Glutamatergic neuron (in vitro differentiated cells): Measurements from ENCODE around the gene B4GALT2. TPM values are rescaled to one million over a fixed set of nuclear protein-coding genes. Genes with fewer than 3 reads are reported as not detected.

Experiments used
- DNase-seq: peaks from one replicate; pipeline ENCODE4 v3.0.0; 2022
- H3K27ac Mint-ChIP-seq: one replicate; pipeline ENCODE4 v1.8.0; 2020; ENCODE audit warnings: mild to moderate bottlenecking, mixed read lengths, inconsistent platforms; ENCODE audit not compliant: unreplicated experiment
- H3K27me3 Mint-ChIP-seq: one replicate; pipeline ENCODE4 v1.8.0; 2020; ENCODE audit warnings: mild to moderate bottlenecking, moderate library complexity, mixed read lengths, inconsistent platforms; ENCODE audit not compliant: unreplicated experiment
- H3K36me3 Mint-ChIP-seq: one replicate; pipeline ENCODE4 v1.8.0; 2020; ENCODE audit warnings: mild to moderate bottlenecking, mixed read lengths, inconsistent platforms; ENCODE audit not compliant: unreplicated experiment
- H3K4me1 Mint-ChIP-seq: one replicate; pipeline ENCODE4 v1.8.0; 2020; ENCODE audit warnings: mild to moderate bottlenecking, low read depth, mixed read lengths, inconsistent platforms; ENCODE audit not compliant: unreplicated experiment
- H3K4me3 Mint-ChIP-seq: one replicate; pipeline ENCODE4 v1.8.0; 2020; ENCODE audit warnings: mild to moderate bottlenecking, mixed read lengths, inconsistent platforms; ENCODE audit not compliant: unreplicated experiment
- H3K9me3 Mint-ChIP-seq: one replicate; pipeline ENCODE4 v1.8.0; 2020; ENCODE audit warnings: mild to moderate bottlenecking, moderate library complexity, mixed read lengths, inconsistent platforms; ENCODE audit not compliant: unreplicated experiment
- total RNA-seq: library from RNA; stranded (reverse); fragmentation: NEBNext Ultra II Directional; extraction: Animal tissue kit (Norgen Biotek cat#: 25700); gene quantifications from one replicate; pipeline ENCODE4 v1.2.1, GENCODE V29; 2021; ENCODE audit not compliant: unreplicated experiment
- TF ChIP-seq, protein P1 (sequence below): fragments of 200-600 bp; sonication (generic); IDR thresholded peaks from one replicate; pipeline ENCODE4 v1.5.0; 2021; ENCODE audit not compliant: partially characterized antibody, unreplicated experiment

The B4GALT2 gene
- total RNA-seq, 1 donor from 2014 or later: 45.7 TPM

DNA sequence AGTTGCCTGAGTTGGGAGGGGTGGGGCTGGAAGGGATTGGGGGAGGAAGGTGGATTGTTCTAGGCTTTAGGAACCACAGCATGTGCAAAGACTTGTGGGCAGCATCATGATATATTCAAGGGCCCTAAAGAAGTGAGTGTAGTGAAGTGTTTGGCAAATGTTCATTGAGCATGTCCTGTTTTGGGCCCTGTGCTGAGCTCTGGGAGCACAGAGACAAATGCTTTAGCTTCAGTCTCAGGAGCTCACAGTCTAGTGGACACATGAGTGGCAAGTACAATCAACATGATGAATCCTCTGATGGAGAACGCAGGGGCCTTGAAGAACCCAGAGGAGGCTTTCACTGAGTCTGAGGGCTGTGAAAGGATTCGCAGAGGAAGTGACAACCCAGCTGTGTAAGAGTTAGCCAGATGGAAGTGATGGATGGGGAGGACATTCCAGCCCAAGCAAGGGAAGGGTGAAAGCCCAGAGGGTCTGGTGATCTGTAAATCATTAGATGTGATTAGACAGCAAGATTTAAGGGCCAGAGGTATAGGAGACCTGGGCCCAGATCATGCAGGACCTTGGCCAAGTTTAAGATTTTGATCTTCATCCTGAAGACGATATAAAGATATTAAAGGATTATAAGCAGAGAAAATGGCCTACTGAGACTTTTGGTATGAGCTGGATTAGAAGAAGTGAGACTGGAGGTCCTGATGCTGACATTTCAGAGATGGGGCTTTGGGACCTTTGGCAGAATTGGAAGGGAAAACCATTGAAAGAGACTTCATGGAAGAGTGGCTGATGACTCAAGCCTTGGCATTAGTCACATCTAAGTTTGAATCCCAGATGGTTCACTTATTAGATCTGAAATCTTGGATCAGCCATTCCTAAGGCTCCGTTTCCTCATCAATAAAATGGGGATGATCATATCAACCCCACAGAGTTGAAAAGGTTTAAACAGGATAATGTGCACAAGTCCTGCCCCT lies 27.7 kb upstream of the B4GALT2 start:
- Mint-ChIP-seq H3K27ac (no peak overlapping the region), H3K9me3 (peaks cover 4% of the 10 kb centered on the region), H3K4me3 (no peak overlapping the region), H3K36me3 (peaks cover 7% of the 10 kb centered on the region), H3K27me3 (peaks cover 1% of the 10 kb centered on the region), H3K4me1 (peaks cover 11% of the 10 kb centered on the region)
- TF ChIP-seq, protein P1, sequence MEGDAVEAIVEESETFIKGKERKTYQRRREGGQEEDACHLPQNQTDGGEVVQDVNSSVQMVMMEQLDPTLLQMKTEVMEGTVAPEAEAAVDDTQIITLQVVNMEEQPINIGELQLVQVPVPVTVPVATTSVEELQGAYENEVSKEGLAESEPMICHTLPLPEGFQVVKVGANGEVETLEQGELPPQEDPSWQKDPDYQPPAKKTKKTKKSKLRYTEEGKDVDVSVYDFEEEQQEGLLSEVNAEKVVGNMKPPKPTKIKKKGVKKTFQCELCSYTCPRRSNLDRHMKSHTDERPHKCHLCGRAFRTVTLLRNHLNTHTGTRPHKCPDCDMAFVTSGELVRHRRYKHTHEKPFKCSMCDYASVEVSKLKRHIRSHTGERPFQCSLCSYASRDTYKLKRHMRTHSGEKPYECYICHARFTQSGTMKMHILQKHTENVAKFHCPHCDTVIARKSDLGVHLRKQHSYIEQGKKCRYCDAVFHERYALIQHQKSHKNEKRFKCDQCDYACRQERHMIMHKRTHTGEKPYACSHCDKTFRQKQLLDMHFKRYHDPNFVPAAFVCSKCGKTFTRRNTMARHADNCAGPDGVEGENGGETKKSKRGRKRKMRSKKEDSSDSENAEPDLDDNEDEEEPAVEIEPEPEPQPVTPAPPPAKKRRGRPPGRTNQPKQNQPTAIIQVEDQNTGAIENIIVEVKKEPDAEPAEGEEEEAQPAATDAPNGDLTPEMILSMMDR: no peak
- DNase-seq: no peak

GRCh38 chr1:43952731-43953346 lies 26.2 kb upstream of the B4GALT2 start:
- Mint-ChIP-seq H3K27ac (no peak overlapping the region), H3K4me1 (peaks cover 9% of the 10 kb centered on the region), H3K36me3 (peaks cover 7% of the 10 kb centered on the region), H3K9me3 (peaks cover 4% of the 10 kb centered on the region), H3K27me3 (peaks cover 3% of the 10 kb centered on the region), H3K4me3 (peak overlapping the region; percentile 34)
- TF ChIP-seq, protein P1: no peak
- no peak for DNase-seq

DNA sequence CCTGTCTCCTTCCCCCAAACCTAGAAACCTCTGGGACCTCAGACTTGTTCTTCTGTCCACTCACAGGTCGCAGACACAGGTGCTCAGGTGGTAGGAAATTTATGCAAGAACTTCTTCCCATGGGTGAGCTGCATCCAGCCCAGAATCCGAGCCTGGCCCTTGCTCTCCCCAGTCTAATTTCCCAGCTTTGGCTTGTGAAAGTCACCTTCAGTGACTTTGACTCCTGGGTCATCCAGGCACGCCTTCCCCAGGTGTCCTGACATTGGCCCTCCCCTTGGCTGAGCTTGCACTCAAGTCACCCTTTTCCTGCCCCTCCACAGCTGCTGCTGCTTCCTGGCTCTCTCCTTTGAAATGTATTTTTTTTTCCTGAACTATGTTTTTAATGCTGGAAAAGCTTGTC lies 25.6 kb upstream of the B4GALT2 start:
- TF ChIP-seq, protein P1: no peak
- no peak for DNase-seq
- Mint-ChIP-seq H3K27me3 (peaks cover 3% of the 10 kb centered on the region), H3K4me3 (peak overlapping the region; percentile 34), H3K4me1 (peaks cover 6% of the 10 kb centered on the region), H3K27ac (no peak overlapping the region), H3K36me3 (peaks cover 7% of the 10 kb centered on the region), H3K9me3 (peaks cover 4% of the 10 kb centered on the region)

DNA sequence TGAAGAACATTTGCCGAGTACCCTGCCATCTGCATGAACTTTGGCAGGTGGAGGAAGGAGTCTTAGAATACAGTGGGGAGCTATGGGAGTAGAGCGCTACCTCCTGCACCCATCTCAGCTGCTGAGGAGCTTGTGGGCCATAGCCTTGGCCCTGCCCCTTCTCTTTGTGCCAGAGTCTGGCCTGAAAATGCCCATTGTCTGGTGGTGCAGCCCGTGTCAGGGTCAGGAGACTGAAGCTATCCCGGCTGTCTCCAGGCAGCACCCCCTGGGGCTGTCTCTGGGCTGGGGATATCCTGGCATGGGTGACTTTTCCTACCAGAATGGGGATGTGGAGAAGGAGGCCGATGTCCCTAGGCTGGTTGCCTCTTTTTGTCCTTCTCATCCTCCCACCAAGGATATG lies 25.0 kb upstream of the B4GALT2 start:
- peaks cover 5% of the 10 kb centered on the region for H3K9me3 Mint-ChIP-seq
- no peak overlapping the region for H3K4me3 Mint-ChIP-seq
- TF ChIP-seq, protein P1: no peak
- H3K27me3 Mint-ChIP-seq: peaks cover 3% of the 10 kb centered on the region
- no peak for DNase-seq
- H3K36me3 Mint-ChIP-seq: peaks cover 7% of the 10 kb centered on the region
- H3K4me1 Mint-ChIP-seq: peaks cover 6% of the 10 kb centered on the region
- no peak overlapping the region for H3K27ac Mint-ChIP-seq

- no peak overlapping the region for H3K27ac Mint-ChIP-seq
- TF ChIP-seq, protein P1: no peak
- peaks cover 2% of the 10 kb centered on the region for H3K9me3 Mint-ChIP-seq
- H3K4me3 Mint-ChIP-seq: no peak overlapping the region
- H3K36me3 Mint-ChIP-seq: no peaks in the 10 kb centered on the region
- DNase-seq: no peak
- H3K27me3 Mint-ChIP-seq: peaks cover 1% of the 10 kb centered on the region
- no peaks in the 10 kb centered on the region for H3K4me1 Mint-ChIP-seq
These were observed 22.8 kb upstream of the B4GALT2 start for GRCh38 chr1:43956234-43956633.
